SK-N-SH (cell line): ENCODE data around the gene FRMD3. TPM values are rescaled to one million over a fixed set of nuclear protein-coding genes. Genes with fewer than 3 reads are reported as not detected.

Experiments
- CTCF ChIA-PET: fragments of 300-600, 350-600 bp; formaldehyde crosslinking; extraction: SDS; loops from one replicate; lab custom pipeline; 2021; lab: Yijun Ruan, JAX
- POLR2A ChIA-PET: fragments of 350-600 bp; sonication (Branson Sonifier 250); formaldehyde crosslinking; extraction: SDS; loops from one replicate; lab custom pipeline; 2020; ENCODE audit warnings: antibody characterized with exemption, inconsistent platforms; lab: Yijun Ruan, JAX
- DNase-seq: peaks from one replicate; pipeline ENCODE4 v3.0.0; 2012
- H2AFZ ChIP-seq: fragments of 200-600 bp; sonication (generic); 2 replicates; pipeline ENCODE4 v1.8.1; 2016; ENCODE audit warnings: antibody characterized with exemption, mild to moderate bottlenecking, low read depth
- H3F3A ChIP-seq: fragments of 200-600 bp; sonication (generic); replicated peaks from 2 replicates; pipeline ENCODE3; 2016; ENCODE audit warnings: antibody characterized with exemption, mild to moderate bottlenecking; ENCODE audit not compliant: insufficient read depth
- H3K27ac ChIP-seq, 2 experiments: fragments of 200-500 bp in 1 of 2; fragments of 200-600 bp in 1 of 2; sonication (Bioruptor generic) in 1 of 2; sonication (generic), shearing (Covaris generic) in 1 of 2; 2 replicates each; pipeline versions ENCODE4 v1.5.1 to v1.6.1; 2014 to 2016; ENCODE audit warnings: low read depth in 2 of 2, inconsistent platforms in 1 of 2, low read length in 1 of 2, mild to moderate bottlenecking in 1 of 2, mixed read lengths in 1 of 2
- H3K27me3 ChIP-seq: fragments of 200-600 bp; sonication (generic), shearing (Covaris generic); 2 replicates; pipeline ENCODE4 v1.6.1; 2016; ENCODE audit warnings: mixed run types; ENCODE audit not compliant: insufficient read depth
- H3K36me3 ChIP-seq, 2 experiments: fragments of 200-500 bp in 1 of 2; fragments of 200-600 bp in 1 of 2; sonication (Bioruptor generic) in 1 of 2; sonication (generic) in 1 of 2; replicated peaks in 1 of 2; 2 replicates each; pipeline versions ENCODE3 to v1.5.1; 2014 to 2016; ENCODE audit warnings: low read length in 1 of 2, mild to moderate bottlenecking in 1 of 2; ENCODE audit not compliant: insufficient read depth in 2 of 2, control insufficient read depth in 1 of 2
- H3K4me1 ChIP-seq, 2 experiments: fragments of 200-500 bp in 1 of 2; fragments of 200-600 bp in 1 of 2; sonication (Bioruptor generic) in 1 of 2; sonication (generic), shearing (Covaris generic) in 1 of 2; 2 replicates each; pipeline versions ENCODE4 v1.5.1 to v1.6.1; 2014 to 2016; ENCODE audit warnings: low read depth in 1 of 2, low read length in 1 of 2, mixed run types in 1 of 2; ENCODE audit not compliant: insufficient read depth in 2 of 2, control insufficient read depth in 1 of 2
- H3K4me2 ChIP-seq: fragments of 200-600 bp; sonication (generic), shearing (Covaris generic); 2 replicates; pipeline ENCODE4 v1.6.1; 2017; ENCODE audit warnings: mixed run types
- H3K4me3 ChIP-seq, 2 experiments: fragments of 200-500 bp in 1 of 2; fragments of 200-600 bp in 1 of 2; sonication (Bioruptor generic) in 1 of 2; sonication (generic), shearing (Covaris generic) in 1 of 2; 2 replicates each; pipeline versions ENCODE4 v1.5.1 to v1.8.1; 2014 to 2016; ENCODE audit warnings: low read depth in 2 of 2, inconsistent platforms in 1 of 2, low read length in 1 of 2, mild to moderate bottlenecking in 1 of 2, mixed read lengths in 1 of 2, moderate library complexity in 1 of 2
- H3K79me2 ChIP-seq: fragments of 200-600 bp; sonication (generic); 2 replicates; pipeline ENCODE4 v1.8.1; 2017; ENCODE audit warnings: mild to moderate bottlenecking; ENCODE audit not compliant: insufficient read depth
- H3K9ac ChIP-seq: fragments of 200-600 bp; sonication (generic); 2 replicates; pipeline ENCODE4 v1.6.1; 2017; ENCODE audit warnings: mixed run types
- H3K9me2 ChIP-seq: fragments of 200-600 bp; sonication (generic); 2 replicates; pipeline ENCODE4 v1.6.1; 2017; ENCODE audit warnings: mixed run types
- H3K9me3 ChIP-seq: fragments of 200-600 bp; sonication (generic); 2 replicates; pipeline ENCODE4 v1.6.1; 2017; ENCODE audit warnings: mixed run types, mild to moderate bottlenecking, moderate library complexity
- H4K20me1 ChIP-seq: fragments of 200-600 bp; sonication (generic); 2 replicates; pipeline ENCODE4 v1.6.1; 2017; ENCODE audit warnings: mild to moderate bottlenecking, mixed run types; ENCODE audit not compliant: insufficient read depth
- CHD2 ChIP-seq: fragments of 150-350 bp; IDR thresholded peaks from 2 replicates; pipeline ENCODE4 v1.6.1; 2018; ENCODE audit warnings: low read length; ENCODE audit not compliant: partially characterized antibody
- EP300 ChIP-seq, 2 experiments: IDR thresholded peaks; 2 replicates each; pipeline versions ENCODE4 v1.4.0 to v1.6.1; 2012; ENCODE audit warnings: borderline replicate concordance in 1 of 2, low read depth in 1 of 2, low read length in 1 of 2
- EZH2phosphoT487 ChIP-seq: fragments of 200-600 bp; sonication (generic); IDR thresholded peaks from 2 replicates; pipeline ENCODE4 v1.6.1; 2017; ENCODE audit warnings: low read depth, mixed run types, mild to moderate bottlenecking, antibody characterized with exemption, moderate library complexity, borderline replicate concordance
- GABPA ChIP-seq: IDR thresholded peaks from 2 replicates; pipeline ENCODE4 v1.4.0; 2012; ENCODE audit warnings: low read depth, mild to moderate bottlenecking
- GATA2 ChIP-seq: sonication (generic); formaldehyde crosslinking; IDR thresholded peaks from 2 replicates; pipeline ENCODE4 v1.5.0; 2020; ENCODE audit warnings: mild to moderate bottlenecking, missing genetic modification reagents
- MXI1 ChIP-seq: IDR thresholded peaks from 2 replicates; pipeline ENCODE4 v1.6.1; 2012; ENCODE audit warnings: mild to moderate bottlenecking, low read depth, low read length, improper control_type of control experiment
- NFIC ChIP-seq: IDR thresholded peaks from 2 replicates; pipeline ENCODE4 v1.4.0; 2012; ENCODE audit warnings: borderline replicate concordance
- POLR2AphosphoS5 ChIP-seq: IDR thresholded peaks from 2 replicates; pipeline ENCODE4 v1.6.1; 2012; ENCODE audit warnings: low read depth, low read length
- RAD21 ChIP-seq: IDR thresholded peaks from 2 replicates; pipeline ENCODE4 v1.6.1; 2012; ENCODE audit warnings: mild to moderate bottlenecking, low read length
- RFX5 ChIP-seq: IDR thresholded peaks from 2 replicates; pipeline ENCODE4 v1.6.1; 2012; ENCODE audit warnings: mild to moderate bottlenecking, improper control_type of control experiment, low read length
- SIN3A ChIP-seq: IDR thresholded peaks from 2 replicates; pipeline ENCODE4 v1.6.1; 2012; ENCODE audit warnings: low read depth, mild to moderate bottlenecking, low read length, moderate library complexity, borderline replicate concordance
- TAF1 ChIP-seq: IDR thresholded peaks from 2 replicates; pipeline ENCODE4 v1.6.1; 2012; ENCODE audit warnings: low read depth, mild to moderate bottlenecking, low read length, moderate library complexity, borderline replicate concordance
- YY1 ChIP-seq: IDR thresholded peaks from 2 replicates; pipeline ENCODE4 v1.4.0; 2012; ENCODE audit warnings: low read depth, mild to moderate bottlenecking
- WGBS: methylation state at CpG from one replicate; pipeline ENCODE4 v1.1.6; 2017; ENCODE audit warnings: low lambda C conversion rate; 5-methylcytosine and 5-hydroxymethylcytosine counted together
- polyA plus RNA-seq, 3 experiments: library from polyadenylated mRNA; depleted of rRNA; stranded (reverse); fragments of >200 nt; gene quantifications; 2 replicates each; pipeline ENCODE4 v1.2.3, GENCODE V29; 2012
- TF ChIP-seq, protein P1 (sequence below): IDR thresholded peaks from 2 replicates; pipeline ENCODE4 v1.6.1; 2012; ENCODE audit warnings: mild to moderate bottlenecking, low read depth, low read length, moderate library complexity
- TF ChIP-seq, protein P2 (sequence below): IDR thresholded peaks from 2 replicates; pipeline ENCODE4 v1.4.0; 2012; ENCODE audit warnings: low read depth, borderline replicate concordance
- TF ChIP-seq, protein P3 (sequence below): IDR thresholded peaks from 2 replicates; pipeline ENCODE4 v1.4.0; 2012; ENCODE audit warnings: low read depth
- TF ChIP-seq, protein P4 (sequence below): fragments of 200-600 bp; sonication (generic); IDR thresholded peaks from 2 replicates; pipeline ENCODE4 v1.6.1; 2017; ENCODE audit warnings: antibody characterized with exemption, mild to moderate bottlenecking, moderate library complexity

The FRMD3 gene
- polyA plus RNA-seq, 1 of the 3 experiments (the other 2 are of a cell fraction), result 0.89 TPM

DNA sequence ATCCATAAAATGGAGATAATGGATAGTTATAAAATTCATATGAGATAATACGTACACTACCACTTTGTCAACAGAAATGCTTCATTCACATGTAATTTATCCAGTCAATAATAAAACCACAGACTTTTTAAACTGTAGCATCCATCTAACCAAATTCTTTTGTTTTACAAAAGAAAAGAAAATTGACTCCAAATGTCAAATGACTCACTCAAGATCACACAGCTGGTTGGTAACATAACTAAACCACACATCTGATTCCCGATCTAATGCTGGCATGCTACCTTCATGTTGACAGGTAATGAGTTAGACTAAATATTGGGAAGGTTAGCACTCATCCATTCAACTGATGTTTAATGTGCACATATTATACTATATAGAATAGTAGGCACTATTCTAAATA lies 4.9 kb downstream of the FRMD3 start:
- ChIA-PET POLR2A (no interaction called here), CTCF (interaction anchor here (2.6 kb wide), 1 partner anchor 199 kb away, joined by 10 read pairs; no protein-coding TSS in a partner anchor)
- H3K4me1 ChIP-seq, result peaks cover 0 to 17% of the 10 kb centered on the region in 2 experiments; a peak in 2 of 4 replicates
- peaks cover 100% of the 10 kb centered on the region for H3K79me2 ChIP-seq
- peaks cover 4% of the 10 kb centered on the region for H3F3A ChIP-seq
- H3K27me3 ChIP-seq, result no peaks in the 10 kb centered on the region
- H4K20me1 ChIP-seq, result 0 out of 2 replicates have a peak, but pooled peaks cover 3% of the 10 kb centered on the region
- H3K4me3 ChIP-seq, result no peak overlapping the region
- no peak overlapping the region for H3K4me2 ChIP-seq
- no peak overlapping the region for H3K27ac ChIP-seq
- TF ChIP-seq MXI1 (no peak), RAD21 (no peak), NFIC (no peak), POLR2AphosphoS5 (no peak), RFX5 (no peak), EP300 (IDR thresholded peaks at IDR 0.05; ENCODE audit: borderline replicate concordance in 1 of 2, low read depth in 1 of 2, low read length in 1 of 2) (no peak), TAF1 (no peak)
- TF ChIP-seq, protein P1, sequence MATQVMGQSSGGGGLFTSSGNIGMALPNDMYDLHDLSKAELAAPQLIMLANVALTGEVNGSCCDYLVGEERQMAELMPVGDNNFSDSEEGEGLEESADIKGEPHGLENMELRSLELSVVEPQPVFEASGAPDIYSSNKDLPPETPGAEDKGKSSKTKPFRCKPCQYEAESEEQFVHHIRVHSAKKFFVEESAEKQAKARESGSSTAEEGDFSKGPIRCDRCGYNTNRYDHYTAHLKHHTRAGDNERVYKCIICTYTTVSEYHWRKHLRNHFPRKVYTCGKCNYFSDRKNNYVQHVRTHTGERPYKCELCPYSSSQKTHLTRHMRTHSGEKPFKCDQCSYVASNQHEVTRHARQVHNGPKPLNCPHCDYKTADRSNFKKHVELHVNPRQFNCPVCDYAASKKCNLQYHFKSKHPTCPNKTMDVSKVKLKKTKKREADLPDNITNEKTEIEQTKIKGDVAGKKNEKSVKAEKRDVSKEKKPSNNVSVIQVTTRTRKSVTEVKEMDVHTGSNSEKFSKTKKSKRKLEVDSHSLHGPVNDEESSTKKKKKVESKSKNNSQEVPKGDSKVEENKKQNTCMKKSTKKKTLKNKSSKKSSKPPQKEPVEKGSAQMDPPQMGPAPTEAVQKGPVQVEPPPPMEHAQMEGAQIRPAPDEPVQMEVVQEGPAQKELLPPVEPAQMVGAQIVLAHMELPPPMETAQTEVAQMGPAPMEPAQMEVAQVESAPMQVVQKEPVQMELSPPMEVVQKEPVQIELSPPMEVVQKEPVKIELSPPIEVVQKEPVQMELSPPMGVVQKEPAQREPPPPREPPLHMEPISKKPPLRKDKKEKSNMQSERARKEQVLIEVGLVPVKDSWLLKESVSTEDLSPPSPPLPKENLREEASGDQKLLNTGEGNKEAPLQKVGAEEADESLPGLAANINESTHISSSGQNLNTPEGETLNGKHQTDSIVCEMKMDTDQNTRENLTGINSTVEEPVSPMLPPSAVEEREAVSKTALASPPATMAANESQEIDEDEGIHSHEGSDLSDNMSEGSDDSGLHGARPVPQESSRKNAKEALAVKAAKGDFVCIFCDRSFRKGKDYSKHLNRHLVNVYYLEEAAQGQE, result no peak
- TF ChIP-seq, all 33 proteins: peak for 0
- no peak for DNase-seq
- H2AFZ ChIP-seq, result no peak overlapping the region
- H3K9me2 ChIP-seq, result no peaks in the 10 kb centered on the region
- no peak overlapping the region for H3K9ac ChIP-seq
- WGBS, result 57% methylated on average over 2 of the region's 2 CpGs
- H3K36me3 ChIP-seq, result no peaks in the 10 kb centered on the region
- H3K9me3 ChIP-seq, result no peaks in the 10 kb centered on the region

DNA sequence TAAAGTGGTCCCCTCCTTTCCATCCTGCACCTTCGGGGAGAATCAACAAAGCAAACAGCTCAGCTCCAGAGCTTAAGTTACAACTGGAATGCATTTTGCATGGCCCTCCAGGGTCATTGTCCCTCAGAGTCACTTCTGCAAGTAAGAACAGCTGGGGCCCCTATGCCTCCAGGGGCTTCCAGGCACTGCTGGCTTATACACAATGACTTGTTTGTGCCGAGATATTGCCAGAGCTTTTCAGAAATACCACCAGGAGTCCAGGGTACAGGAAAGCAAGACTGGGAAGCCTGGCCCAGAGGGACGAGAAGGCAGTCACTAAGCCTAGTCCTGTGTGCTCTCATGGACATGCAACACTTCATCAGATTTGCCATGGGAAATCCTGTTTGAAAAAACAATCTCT lies 11.3 kb downstream of the FRMD3 start:
- peaks cover 94% of the 10 kb centered on the region for H3K79me2 ChIP-seq
- no peaks in the 10 kb centered on the region for H4K20me1 ChIP-seq
- 54% methylated on average over 3 of the region's 3 CpGs for WGBS
- no peak overlapping the region for H2AFZ ChIP-seq
- no peaks in the 10 kb centered on the region for H3K9me3 ChIP-seq
- CTCF ChIA-PET, result interaction anchor here (4.3 kb wide), 1 partner anchor 193 kb away, joined by 23 read pairs; no protein-coding TSS in a partner anchor
- H3K4me1 ChIP-seq, result peaks cover 4 to 10% of the 10 kb centered on the region in 2 experiments; a peak in 2 of 4 replicates
- H3K4me2 ChIP-seq, result no peak overlapping the region
- POLR2A ChIA-PET, result interaction anchor here (1.1 kb wide), 1 partner anchor 12 kb away, joined by 3 read pairs; the partner anchor contains the start of gene FRMD3
- no peak overlapping the region for H3K9ac ChIP-seq
- peak overlapping the region in 1 of 2 experiments; percentile 28; a peak in 1 of 4 replicates for H3K27ac ChIP-seq
- no peaks in the 10 kb centered on the region for H3K27me3 ChIP-seq
- no peak overlapping the region for H3K4me3 ChIP-seq
- peaks cover 3% of the 10 kb centered on the region for H3F3A ChIP-seq
- no peaks in the 10 kb centered on the region for H3K9me2 ChIP-seq
- DNase-seq, result no peak
- no peaks in the 10 kb centered on the region for H3K36me3 ChIP-seq
- TF ChIP-seq, protein P2, sequence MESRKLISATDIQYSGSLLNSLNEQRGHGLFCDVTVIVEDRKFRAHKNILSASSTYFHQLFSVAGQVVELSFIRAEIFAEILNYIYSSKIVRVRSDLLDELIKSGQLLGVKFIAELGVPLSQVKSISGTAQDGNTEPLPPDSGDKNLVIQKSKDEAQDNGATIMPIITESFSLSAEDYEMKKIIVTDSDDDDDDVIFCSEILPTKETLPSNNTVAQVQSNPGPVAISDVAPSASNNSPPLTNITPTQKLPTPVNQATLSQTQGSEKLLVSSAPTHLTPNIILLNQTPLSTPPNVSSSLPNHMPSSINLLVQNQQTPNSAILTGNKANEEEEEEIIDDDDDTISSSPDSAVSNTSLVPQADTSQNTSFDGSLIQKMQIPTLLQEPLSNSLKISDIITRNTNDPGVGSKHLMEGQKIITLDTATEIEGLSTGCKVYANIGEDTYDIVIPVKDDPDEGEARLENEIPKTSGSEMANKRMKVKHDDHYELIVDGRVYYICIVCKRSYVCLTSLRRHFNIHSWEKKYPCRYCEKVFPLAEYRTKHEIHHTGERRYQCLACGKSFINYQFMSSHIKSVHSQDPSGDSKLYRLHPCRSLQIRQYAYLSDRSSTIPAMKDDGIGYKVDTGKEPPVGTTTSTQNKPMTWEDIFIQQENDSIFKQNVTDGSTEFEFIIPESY, result no peak
- no peak for TF ChIP-seq EZH2phosphoT487
- no peak for TF ChIP-seq GABPA
- TF ChIP-seq, protein P3, sequence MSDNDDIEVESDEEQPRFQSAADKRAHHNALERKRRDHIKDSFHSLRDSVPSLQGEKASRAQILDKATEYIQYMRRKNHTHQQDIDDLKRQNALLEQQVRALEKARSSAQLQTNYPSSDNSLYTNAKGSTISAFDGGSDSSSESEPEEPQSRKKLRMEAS, result no peak
- no peak for TF ChIP-seq CHD2
- no peak for TF ChIP-seq YY1
- TF ChIP-seq SIN3A, result no peak
- no peak for TF ChIP-seq GATA2 (CRISPR knock-in tag)
- TF ChIP-seq, protein P4, sequence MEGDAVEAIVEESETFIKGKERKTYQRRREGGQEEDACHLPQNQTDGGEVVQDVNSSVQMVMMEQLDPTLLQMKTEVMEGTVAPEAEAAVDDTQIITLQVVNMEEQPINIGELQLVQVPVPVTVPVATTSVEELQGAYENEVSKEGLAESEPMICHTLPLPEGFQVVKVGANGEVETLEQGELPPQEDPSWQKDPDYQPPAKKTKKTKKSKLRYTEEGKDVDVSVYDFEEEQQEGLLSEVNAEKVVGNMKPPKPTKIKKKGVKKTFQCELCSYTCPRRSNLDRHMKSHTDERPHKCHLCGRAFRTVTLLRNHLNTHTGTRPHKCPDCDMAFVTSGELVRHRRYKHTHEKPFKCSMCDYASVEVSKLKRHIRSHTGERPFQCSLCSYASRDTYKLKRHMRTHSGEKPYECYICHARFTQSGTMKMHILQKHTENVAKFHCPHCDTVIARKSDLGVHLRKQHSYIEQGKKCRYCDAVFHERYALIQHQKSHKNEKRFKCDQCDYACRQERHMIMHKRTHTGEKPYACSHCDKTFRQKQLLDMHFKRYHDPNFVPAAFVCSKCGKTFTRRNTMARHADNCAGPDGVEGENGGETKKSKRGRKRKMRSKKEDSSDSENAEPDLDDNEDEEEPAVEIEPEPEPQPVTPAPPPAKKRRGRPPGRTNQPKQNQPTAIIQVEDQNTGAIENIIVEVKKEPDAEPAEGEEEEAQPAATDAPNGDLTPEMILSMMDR, result no peak
